ENCODE measurements around the gene GUSB.
A peak's percentile ranks its signal among the peaks of the same experiment; 100 is the strongest.
"Not testable (repeated sequence)": the region's sequence is repeated elsewhere in the genome, so short reads cannot be mapped to it uniquely, and the experiment has no call there.

GUSB gene

DNA sequence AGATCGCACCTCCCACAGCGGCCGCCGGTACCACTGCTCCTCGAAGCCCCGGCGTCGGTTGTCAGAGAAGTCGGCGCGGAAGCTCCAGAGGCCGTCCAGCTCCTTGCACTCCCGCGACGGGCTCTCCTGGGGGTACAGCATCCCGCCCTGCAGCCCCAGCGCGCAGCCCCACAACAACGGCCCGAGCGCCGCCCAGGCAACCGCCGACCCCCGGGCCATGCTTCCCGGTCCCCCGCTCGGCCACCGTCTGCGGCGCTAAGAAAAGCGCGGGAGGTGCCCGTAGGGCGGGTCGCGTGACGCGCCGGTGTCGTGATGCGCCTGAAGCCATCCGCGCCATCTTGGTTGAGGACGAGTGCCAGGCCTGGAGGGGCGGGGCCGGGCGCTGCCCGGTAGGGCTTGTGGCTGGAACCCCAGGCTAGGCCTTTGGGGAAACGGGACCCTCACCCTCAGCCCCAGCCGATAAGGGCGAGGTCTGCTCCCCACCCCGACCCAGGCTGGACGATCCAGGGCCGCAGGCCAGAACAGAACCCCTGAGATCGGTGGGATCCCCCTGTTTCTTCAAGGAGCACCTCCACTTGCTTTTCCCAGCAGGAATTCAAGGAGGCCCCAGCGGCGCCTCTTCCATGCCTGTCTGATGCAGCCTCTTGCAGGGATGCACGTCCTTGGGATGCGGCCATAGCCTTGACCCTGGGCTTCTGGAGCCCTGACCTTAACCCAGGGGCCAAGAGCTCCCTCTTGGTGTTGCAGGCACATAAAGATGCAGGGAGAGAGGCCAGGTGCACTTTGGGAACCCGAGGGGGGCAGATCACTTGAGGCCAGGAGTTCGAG, at the start of gene GUSB:
Gene GUSB, minus strand, starts transcription at position 249 of the 828 bp plus-strand sequence. Its CDS starts 30 bp downstream, at position 219.
- Histone ChIP-seq H3K4me3 (ENCODE audit: low read length) (peak within 1 kb of the TSS; percentile 56), H3K9me3 (ENCODE audit: control insufficient read depth, low read length) (no peaks in the 10 kb centered on the region), H3K4me1 (ENCODE audit: control insufficient read depth, insufficient read depth, low read length) (peaks cover 18% of the 10 kb centered on the region), H3K9ac (ENCODE audit: low read length) (peak within 1 kb of the TSS; percentile 88), H3K27me3 (ENCODE audit: control insufficient read depth, insufficient read depth, low read length) (no peaks in the 10 kb centered on the region), H3K36me3 (ENCODE audit: control insufficient read depth, insufficient read depth, low read length) (no peaks in the 10 kb centered on the region)

DNA sequence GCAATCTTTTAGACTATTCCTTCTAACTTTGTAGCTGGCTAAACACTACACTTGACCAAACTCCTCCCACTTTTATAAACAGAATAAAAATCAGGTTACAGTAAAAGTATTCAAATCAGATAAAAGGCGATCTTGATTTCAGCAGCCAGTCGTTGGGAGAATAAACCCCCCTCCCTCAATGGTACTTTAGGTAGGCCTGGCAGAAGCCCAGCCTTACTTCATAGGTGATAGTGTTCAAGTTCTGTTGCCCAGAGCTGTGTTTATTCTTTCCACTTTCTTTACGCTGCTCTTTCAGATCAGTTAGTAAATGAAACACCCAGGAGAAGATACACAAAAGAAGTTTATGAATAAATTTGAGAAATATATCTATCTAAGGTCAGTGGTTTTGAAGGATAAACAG, 46.3 kb upstream of the GUSB start:
- not testable (repeated sequence) for H3K27me3 ChIP-seq (ENCODE audit: control insufficient read depth, insufficient read depth, low read length); H3K9me3 ChIP-seq (ENCODE audit: control insufficient read depth, low read length); H3K4me1 ChIP-seq (ENCODE audit: control insufficient read depth, insufficient read depth, low read length); H3K9ac ChIP-seq (ENCODE audit: low read length); H3K4me3 ChIP-seq (ENCODE audit: low read length); H3K36me3 ChIP-seq (ENCODE audit: control insufficient read depth, insufficient read depth, low read length)

DNA sequence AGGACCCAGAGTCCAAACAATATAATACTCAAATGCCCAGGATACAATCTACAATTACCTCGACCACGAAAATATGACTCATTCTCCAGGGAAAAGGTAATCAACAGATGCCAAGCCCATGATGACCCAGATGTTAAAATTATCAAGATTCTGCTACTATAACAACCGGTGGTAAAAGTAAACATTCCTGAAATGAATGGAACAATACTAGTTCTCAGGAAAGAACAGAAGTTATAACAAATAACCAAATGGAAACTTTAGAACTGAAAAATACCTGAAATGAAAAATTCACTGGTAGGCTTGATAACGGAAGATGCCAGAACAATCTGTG, 34.1 kb upstream of the GUSB start:
- Histone ChIP-seq H3K36me3 (ENCODE audit: control insufficient read depth, insufficient read depth, low read length) (no peaks in the 10 kb centered on the region), H3K9me3 (ENCODE audit: control insufficient read depth, low read length) (no peaks in the 10 kb centered on the region), H3K9ac (ENCODE audit: low read length) (no peak overlapping the region), H3K4me1 (ENCODE audit: control insufficient read depth, insufficient read depth, low read length) (peaks cover 8% of the 10 kb centered on the region), H3K4me3 (ENCODE audit: low read length) (no peak overlapping the region), H3K27me3 (ENCODE audit: control insufficient read depth, insufficient read depth, low read length) (no peaks in the 10 kb centered on the region)

DNA sequence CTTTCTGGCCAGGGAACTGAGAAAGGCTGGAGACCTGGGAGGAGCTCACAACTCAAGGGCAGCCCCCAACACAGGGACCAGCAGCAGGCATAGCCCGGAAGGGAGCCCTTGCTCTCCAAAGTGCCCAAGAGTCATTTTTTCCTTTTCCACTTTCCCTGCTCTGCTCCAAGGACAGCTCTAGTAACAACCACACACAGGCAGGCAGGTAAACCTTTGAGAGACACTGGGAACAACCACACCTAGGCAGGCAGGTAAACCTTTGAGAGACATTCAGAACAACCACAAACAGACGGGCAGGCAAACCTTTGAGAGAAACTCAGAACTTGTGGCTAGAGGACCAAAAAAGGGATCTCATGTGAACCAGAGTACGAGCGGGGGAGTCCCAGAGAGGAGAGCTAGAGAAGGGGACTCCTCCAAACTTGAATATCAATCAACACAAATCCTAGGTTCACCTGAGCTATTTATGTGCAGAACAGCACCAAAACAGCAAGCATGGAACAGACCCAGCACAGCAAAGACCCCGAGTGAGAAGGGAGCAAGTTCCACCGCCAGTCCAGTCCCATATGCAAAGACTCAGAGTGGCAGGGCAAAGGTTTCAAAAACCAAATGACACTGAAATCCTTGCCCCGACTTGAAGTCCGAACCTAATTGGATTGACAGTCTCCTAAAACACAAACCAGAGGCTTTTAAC, 33.6 kb upstream of the GUSB start:
- Histone ChIP-seq H3K36me3 (ENCODE audit: control insufficient read depth, insufficient read depth, low read length) (no peaks in the 10 kb centered on the region), H3K4me1 (ENCODE audit: control insufficient read depth, insufficient read depth, low read length) (peaks cover 8% of the 10 kb centered on the region), H3K9ac (ENCODE audit: low read length) (no peak overlapping the region), H3K9me3 (ENCODE audit: control insufficient read depth, low read length) (no peaks in the 10 kb centered on the region), H3K4me3 (ENCODE audit: low read length) (no peak overlapping the region), H3K27me3 (ENCODE audit: control insufficient read depth, insufficient read depth, low read length) (no peaks in the 10 kb centered on the region)

DNA sequence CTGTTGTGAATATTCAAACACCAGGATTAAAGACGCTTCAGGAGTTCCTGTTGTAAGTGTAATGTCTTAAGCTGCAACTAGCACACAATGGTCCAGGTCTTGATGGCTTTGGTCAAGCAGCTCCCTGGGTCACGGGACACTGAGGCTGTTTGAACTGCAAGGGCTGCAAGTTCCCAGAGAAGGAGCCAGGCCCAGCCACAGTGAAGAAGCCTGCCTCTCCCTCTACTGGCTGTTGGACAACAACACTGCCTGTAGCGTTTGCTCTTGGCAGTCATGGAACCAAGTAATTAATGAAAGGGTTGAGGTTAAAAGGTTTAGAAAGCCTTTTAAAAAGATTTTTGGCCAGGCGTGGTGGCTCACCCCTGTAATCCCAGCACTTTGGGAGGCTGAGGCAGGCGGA, 31.9 kb upstream of the GUSB start:
- Histone ChIP-seq H3K9me3 (ENCODE audit: control insufficient read depth, low read length) (no peaks in the 10 kb centered on the region), H3K9ac (ENCODE audit: low read length) (no peak overlapping the region), H3K27me3 (ENCODE audit: control insufficient read depth, insufficient read depth, low read length) (no peaks in the 10 kb centered on the region), H3K4me1 (ENCODE audit: control insufficient read depth, insufficient read depth, low read length) (peaks cover 8% of the 10 kb centered on the region), H3K36me3 (ENCODE audit: control insufficient read depth, insufficient read depth, low read length) (no peaks in the 10 kb centered on the region), H3K4me3 (ENCODE audit: low read length) (no peak overlapping the region)

DNA sequence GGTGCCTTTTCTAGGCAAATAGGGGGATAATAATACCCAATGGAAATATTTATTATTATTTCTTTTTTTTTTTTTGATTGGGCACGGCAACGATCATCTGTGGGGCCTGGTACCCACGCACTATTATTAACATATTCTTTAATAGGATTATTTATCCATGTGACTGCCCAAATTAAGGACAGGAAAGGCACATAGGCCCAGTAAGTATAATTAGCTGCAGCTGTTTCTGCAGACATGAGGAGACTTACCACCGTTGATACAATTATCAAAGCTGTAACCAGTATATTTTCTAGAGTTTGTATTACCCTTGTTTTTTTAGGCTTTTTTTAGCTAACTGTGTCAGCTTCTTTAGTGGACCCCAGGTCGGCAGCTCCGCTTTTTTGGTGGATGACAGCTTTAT, 25.2 kb upstream of the GUSB start:
- no peak overlapping the region for H3K9ac ChIP-seq (ENCODE audit: low read length)
- H3K4me1 ChIP-seq (ENCODE audit: control insufficient read depth, insufficient read depth, low read length) = no peaks in the 10 kb centered on the region
- no peaks in the 10 kb centered on the region for H3K36me3 ChIP-seq (ENCODE audit: control insufficient read depth, insufficient read depth, low read length)
- H3K27me3 ChIP-seq (ENCODE audit: control insufficient read depth, insufficient read depth, low read length) = no peaks in the 10 kb centered on the region
- no peak overlapping the region for H3K4me3 ChIP-seq (ENCODE audit: low read length)
- H3K9me3 ChIP-seq (ENCODE audit: control insufficient read depth, low read length) = no peaks in the 10 kb centered on the region

DNA sequence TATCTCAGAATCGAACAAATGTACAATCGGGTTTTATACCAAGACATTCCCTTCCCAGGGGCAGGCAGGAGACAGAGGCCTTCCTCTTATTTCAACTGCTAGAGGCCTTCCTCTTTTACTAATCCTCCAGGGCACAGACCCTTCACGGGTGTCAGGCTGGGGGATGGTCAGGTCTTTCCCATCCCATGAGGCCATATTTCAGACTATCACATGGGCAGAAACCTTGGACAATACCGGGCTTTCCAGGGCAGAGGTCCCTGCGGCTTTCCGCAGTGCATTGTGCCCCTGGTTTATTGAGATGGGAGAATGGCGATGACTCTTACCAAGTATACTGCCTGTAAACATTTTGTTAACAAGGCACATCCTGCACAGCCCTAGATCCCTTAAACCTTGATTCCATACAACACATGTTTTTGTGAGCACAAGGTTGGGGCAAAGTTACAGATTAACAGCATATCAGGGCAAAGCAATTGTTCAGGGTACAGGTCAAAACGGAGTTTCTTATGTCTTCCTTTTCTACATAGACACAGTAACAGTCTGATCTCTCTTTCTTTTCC, 23.2 kb upstream of the GUSB start:
- not testable (repeated sequence) for H3K4me3 ChIP-seq (ENCODE audit: low read length); H3K36me3 ChIP-seq (ENCODE audit: control insufficient read depth, insufficient read depth, low read length); H3K4me1 ChIP-seq (ENCODE audit: control insufficient read depth, insufficient read depth, low read length); H3K9ac ChIP-seq (ENCODE audit: low read length); H3K9me3 ChIP-seq (ENCODE audit: control insufficient read depth, low read length); H3K27me3 ChIP-seq (ENCODE audit: control insufficient read depth, insufficient read depth, low read length)

DNA sequence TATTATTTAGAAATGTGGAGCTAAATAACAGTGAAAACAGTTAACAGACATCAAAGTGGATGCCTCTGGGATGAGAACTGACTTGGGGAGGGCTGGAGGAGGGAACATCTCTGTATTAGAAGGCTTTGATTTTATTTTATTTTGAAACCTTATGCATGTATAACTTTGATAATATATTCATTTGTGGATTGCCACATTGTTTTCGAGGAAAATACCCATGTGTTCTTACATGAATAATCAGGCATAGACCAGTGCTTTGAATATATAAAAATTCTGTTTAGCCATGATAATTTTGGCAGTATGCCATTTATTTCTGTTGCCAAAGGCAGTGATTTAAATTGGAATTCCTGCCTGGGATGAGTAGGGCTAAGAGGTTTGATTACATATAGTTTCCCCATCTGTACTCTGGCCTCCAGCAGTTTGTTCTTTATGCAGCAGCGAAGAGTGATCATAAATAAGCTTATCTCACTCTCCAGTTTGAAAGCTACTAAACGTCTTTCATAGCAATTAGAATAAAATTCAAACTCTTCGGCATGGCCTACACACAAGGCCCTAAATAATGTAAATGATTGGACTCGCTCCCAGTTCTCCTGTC, 18.9 kb upstream of the GUSB start:
- H3K9me3 ChIP-seq (ENCODE audit: control insufficient read depth, low read length); H3K36me3 ChIP-seq (ENCODE audit: control insufficient read depth, insufficient read depth, low read length); H3K4me1 ChIP-seq (ENCODE audit: control insufficient read depth, insufficient read depth, low read length); H3K27me3 ChIP-seq (ENCODE audit: control insufficient read depth, insufficient read depth, low read length); H3K4me3 ChIP-seq (ENCODE audit: low read length); H3K9ac ChIP-seq (ENCODE audit: low read length): not testable (repeated sequence)

DNA sequence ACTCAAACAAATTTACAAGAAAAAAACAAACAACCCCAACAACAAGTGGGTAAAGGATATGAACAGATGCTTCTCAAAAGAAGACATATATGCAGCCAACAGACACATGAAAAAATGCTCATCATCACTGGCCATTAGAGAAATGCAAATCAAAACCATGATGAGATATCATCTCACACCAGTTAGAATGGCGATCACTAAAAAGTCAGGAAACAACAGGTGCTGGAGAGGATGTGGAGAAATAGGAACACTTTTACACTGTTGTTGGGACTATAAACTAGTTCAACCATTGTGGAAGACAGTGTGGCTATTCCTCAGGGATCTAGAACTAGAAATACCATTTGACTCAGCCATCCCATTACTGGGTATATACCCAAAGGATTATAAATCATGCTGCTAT, 13.0 kb upstream of the GUSB start:
- not testable (repeated sequence) for H3K9ac ChIP-seq (ENCODE audit: low read length); H3K27me3 ChIP-seq (ENCODE audit: control insufficient read depth, insufficient read depth, low read length); H3K36me3 ChIP-seq (ENCODE audit: control insufficient read depth, insufficient read depth, low read length); H3K4me1 ChIP-seq (ENCODE audit: control insufficient read depth, insufficient read depth, low read length); H3K9me3 ChIP-seq (ENCODE audit: control insufficient read depth, low read length); H3K4me3 ChIP-seq (ENCODE audit: low read length)

DNA sequence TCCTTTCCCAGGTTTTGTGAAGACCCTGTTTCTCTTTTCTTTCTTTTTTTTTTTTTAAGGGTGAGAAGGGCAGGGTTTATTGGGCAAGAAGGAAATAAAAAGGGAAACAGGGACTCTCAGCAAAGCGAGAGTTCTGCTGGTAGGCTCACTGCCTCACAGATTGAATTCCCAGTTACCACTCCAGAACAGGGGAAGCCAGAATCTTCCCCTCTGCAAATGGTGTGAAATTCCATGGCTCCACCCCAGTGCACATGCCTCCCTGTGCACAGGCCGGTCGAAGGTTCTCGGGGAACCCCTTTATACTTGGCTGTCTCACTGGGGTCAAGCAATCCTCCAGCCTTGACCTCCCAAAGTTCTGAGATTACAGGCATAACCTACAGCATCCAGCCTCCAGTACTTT, 10.5 kb upstream of the GUSB start:
- Histone ChIP-seq H3K36me3 (ENCODE audit: control insufficient read depth, insufficient read depth, low read length) (no peaks in the 10 kb centered on the region), H3K9me3 (ENCODE audit: control insufficient read depth, low read length) (no peaks in the 10 kb centered on the region), H3K4me3 (ENCODE audit: low read length) (no peak overlapping the region), H3K4me1 (ENCODE audit: control insufficient read depth, insufficient read depth, low read length) (no peaks in the 10 kb centered on the region), H3K27me3 (ENCODE audit: control insufficient read depth, insufficient read depth, low read length) (no peaks in the 10 kb centered on the region), H3K9ac (ENCODE audit: low read length) (no peak overlapping the region)

DNA sequence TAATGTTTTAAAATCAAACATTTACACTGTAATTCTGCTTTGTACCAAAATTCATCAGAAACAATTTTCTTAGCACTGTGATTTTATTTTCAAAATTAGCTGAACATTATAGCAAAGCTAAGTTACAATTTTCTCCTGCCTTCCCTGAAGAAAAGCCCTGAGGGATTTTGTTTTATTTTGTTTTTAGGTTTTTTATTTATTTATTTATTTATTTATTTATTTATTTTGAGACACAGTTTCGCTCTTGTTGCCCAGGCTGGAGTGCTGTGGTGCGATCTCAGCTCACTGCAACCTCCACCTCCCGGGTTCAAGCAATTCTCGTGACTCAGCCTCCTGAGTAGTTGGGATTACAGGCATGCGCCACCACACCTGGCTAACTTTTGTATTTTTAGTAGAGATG, 9.8 kb upstream of the GUSB start:
- not testable (repeated sequence) for H3K9me3 ChIP-seq (ENCODE audit: control insufficient read depth, low read length); H3K4me3 ChIP-seq (ENCODE audit: low read length); H3K27me3 ChIP-seq (ENCODE audit: control insufficient read depth, insufficient read depth, low read length); H3K9ac ChIP-seq (ENCODE audit: low read length); H3K36me3 ChIP-seq (ENCODE audit: control insufficient read depth, insufficient read depth, low read length); H3K4me1 ChIP-seq (ENCODE audit: control insufficient read depth, insufficient read depth, low read length)

DNA sequence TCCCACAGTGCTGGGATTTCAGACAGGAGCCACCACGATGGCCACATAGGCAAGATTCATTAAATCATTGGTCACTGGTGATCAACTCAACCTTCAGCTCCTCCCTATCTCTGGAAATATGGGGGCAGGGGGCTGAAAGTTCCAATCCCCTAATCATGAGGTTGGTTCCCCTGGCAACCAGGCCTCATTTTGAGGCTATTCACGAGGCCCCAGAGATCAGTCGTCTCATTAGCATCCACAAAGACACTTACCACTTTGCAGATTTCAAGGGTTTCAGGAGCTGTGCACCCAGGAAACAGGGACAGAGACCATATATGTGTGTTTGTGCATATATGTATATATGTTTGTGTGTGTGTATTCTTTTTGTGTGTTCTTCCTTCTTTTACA, 7.7 kb upstream of the GUSB start:
- Histone ChIP-seq H3K27me3 (ENCODE audit: control insufficient read depth, insufficient read depth, low read length) (no peaks in the 10 kb centered on the region), H3K4me3 (ENCODE audit: low read length) (no peak overlapping the region), H3K36me3 (ENCODE audit: control insufficient read depth, insufficient read depth, low read length) (no peaks in the 10 kb centered on the region), H3K4me1 (ENCODE audit: control insufficient read depth, insufficient read depth, low read length) (no peaks in the 10 kb centered on the region), H3K9me3 (ENCODE audit: control insufficient read depth, low read length) (no peaks in the 10 kb centered on the region), H3K9ac (ENCODE audit: low read length) (no peak overlapping the region)
